Measurements from ENCODE around the gene PLD3. TPM values are rescaled to one million over a fixed set of nuclear protein-coding genes. Genes with fewer than 3 reads are reported as not detected.

PLD3 gene
- total and polyA plus RNA-seq, 2 experiments from 2014 or later, result 181 to 490 TPM

DNA sequence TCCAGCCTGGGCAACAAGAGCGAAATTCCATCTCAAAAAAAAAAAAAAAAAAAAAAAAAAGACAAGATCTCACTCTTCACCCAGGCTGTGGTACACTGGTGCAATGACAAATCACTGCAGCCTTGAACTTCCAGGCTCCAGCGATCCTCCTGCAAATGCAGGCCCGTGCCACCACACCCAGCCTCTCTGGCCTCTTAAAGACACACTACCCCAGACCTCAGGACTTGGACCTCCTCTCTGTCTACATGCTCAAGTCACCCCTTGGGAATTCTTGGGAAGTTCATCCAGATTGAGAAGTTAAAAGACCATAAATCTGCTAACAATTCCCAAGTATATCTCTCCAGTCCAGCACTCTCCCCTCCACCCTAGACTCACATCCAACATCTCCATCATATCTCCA, 52.1 kb downstream of the PLD3 start (continued):
- TF ChIP-seq, protein P1, sequence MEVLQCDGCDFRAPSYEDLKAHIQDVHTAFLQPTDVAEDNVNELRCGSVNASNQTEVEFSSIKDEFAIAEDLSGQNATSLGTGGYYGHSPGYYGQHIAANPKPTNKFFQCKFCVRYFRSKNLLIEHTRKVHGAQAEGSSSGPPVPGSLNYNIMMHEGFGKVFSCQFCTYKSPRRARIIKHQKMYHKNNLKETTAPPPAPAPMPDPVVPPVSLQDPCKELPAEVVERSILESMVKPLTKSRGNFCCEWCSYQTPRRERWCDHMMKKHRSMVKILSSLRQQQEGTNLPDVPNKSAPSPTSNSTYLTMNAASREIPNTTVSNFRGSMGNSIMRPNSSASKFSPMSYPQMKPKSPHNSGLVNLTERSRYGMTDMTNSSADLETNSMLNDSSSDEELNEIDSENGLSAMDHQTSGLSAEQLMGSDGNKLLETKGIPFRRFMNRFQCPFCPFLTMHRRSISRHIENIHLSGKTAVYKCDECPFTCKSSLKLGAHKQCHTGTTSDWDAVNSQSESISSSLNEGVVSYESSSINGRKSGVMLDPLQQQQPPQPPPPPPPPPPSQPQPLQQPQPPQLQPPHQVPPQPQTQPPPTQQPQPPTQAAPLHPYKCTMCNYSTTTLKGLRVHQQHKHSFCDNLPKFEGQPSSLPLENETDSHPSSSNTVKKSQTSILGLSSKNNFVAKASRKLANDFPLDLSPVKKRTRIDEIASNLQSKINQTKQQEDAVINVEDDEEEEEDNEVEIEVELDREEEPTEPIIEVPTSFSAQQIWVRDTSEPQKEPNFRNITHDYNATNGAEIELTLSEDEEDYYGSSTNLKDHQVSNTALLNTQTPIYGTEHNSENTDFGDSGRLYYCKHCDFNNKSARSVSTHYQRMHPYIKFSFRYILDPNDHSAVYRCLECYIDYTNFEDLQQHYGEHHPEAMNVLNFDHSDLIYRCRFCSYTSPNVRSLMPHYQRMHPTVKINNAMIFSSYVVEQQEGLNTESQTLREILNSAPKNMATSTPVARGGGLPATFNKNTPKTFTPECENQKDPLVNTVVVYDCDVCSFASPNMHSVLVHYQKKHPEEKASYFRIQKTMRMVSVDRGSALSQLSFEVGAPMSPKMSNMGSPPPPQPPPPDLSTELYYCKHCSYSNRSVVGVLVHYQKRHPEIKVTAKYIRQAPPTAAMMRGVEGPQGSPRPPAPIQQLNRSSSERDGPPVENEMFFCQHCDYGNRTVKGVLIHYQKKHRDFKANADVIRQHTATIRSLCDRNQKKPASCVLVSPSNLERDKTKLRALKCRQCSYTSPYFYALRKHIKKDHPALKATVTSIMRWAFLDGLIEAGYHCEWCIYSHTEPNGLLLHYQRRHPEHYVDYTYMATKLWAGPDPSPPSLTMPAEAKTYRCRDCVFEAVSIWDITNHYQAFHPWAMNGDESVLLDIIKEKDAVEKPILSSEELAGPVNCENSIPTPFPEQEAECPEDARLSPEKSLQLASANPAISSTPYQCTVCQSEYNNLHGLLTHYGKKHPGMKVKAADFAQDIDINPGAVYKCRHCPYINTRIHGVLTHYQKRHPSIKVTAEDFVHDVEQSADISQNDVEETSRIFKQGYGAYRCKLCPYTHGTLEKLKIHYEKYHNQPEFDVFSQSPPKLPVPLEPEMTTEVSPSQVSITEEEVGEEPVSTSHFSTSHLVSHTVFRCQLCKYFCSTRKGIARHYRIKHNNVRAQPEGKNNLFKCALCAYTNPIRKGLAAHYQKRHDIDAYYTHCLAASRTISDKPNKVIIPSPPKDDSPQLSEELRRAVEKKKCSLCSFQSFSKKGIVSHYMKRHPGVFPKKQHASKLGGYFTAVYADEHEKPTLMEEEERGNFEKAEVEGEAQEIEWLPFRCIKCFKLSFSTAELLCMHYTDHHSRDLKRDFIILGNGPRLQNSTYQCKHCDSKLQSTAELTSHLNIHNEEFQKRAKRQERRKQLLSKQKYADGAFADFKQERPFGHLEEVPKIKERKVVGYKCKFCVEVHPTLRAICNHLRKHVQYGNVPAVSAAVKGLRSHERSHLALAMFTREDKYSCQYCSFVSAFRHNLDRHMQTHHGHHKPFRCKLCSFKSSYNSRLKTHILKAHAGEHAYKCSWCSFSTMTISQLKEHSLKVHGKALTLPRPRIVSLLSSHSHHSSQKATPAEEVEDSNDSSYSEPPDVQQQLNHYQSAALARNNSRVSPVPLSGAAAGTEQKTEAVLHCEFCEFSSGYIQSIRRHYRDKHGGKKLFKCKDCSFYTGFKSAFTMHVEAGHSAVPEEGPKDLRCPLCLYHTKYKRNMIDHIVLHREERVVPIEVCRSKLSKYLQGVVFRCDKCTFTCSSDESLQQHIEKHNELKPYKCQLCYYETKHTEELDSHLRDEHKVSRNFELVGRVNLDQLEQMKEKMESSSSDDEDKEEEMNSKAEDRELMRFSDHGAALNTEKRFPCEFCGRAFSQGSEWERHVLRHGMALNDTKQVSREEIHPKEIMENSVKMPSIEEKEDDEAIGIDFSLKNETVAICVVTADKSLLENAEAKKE (CRISPR knock-in tag; IDR thresholded peaks at IDR 0.05), result no peak
- TF ChIP-seq JUNB (IDR thresholded peaks at IDR 0.05; ENCODE audit: unreplicated experiment), result no peak
- TF ChIP-seq, protein P2, sequence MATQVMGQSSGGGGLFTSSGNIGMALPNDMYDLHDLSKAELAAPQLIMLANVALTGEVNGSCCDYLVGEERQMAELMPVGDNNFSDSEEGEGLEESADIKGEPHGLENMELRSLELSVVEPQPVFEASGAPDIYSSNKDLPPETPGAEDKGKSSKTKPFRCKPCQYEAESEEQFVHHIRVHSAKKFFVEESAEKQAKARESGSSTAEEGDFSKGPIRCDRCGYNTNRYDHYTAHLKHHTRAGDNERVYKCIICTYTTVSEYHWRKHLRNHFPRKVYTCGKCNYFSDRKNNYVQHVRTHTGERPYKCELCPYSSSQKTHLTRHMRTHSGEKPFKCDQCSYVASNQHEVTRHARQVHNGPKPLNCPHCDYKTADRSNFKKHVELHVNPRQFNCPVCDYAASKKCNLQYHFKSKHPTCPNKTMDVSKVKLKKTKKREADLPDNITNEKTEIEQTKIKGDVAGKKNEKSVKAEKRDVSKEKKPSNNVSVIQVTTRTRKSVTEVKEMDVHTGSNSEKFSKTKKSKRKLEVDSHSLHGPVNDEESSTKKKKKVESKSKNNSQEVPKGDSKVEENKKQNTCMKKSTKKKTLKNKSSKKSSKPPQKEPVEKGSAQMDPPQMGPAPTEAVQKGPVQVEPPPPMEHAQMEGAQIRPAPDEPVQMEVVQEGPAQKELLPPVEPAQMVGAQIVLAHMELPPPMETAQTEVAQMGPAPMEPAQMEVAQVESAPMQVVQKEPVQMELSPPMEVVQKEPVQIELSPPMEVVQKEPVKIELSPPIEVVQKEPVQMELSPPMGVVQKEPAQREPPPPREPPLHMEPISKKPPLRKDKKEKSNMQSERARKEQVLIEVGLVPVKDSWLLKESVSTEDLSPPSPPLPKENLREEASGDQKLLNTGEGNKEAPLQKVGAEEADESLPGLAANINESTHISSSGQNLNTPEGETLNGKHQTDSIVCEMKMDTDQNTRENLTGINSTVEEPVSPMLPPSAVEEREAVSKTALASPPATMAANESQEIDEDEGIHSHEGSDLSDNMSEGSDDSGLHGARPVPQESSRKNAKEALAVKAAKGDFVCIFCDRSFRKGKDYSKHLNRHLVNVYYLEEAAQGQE (IDR thresholded peaks at IDR 0.05; ENCODE audit: unreplicated experiment), result no peak

DNA sequence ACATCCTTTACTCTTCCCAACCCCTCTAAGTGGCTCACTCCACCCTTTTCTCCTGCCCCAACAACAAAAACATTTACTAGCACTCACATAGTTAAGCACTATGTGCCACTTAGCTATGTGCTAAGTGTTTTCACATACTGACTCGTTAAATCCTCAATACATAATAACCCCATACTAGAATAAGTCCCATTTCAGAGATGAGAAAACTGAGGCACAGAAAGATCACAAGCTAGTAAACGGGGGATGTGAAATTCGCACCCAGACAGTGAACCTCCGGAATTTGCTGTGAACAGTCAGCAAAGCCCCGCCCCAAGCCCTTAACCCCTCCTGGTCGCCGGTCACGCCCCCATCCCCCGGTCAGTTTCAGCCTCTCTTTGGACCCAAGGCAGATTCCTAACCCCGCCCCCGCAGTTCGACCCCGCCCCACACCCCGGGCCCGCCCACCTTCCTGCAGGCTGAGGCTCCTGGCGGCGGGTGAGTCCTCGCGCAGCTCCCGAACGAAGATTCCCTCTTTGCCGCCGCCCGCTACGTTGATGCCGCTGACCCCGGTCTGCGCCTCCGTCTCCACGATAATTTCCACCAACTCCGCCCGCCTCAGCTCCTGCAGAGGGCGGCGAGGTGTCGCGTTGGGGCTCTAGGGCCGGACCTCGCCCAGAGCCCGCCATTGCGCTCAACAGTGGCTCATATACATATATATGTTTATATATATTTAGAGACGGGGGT, 54.9 kb downstream of the PLD3 start:
- Histone ChIP-seq H4K20me1 (replicated peaks; ENCODE audit: insufficient read depth) (no peaks in the 10 kb centered on the region), H2AFZ (peak overlapping the region; percentile 94), H3F3A (replicated peaks; ENCODE audit: low read depth) (peaks cover 8% of the 10 kb centered on the region), H3K27ac (ENCODE audit: low read depth) (no peak overlapping the region), H3K79me2 (replicated peaks; ENCODE audit: insufficient read depth) (no peaks in the 10 kb centered on the region), H3K4me3 (peak overlapping the region; percentile 79), H3K4me1 (ENCODE audit: insufficient read depth) (peaks cover 6% of the 10 kb centered on the region; the same call in 1 of the 2 replicates), H3K4me2 (peak overlapping the region; percentile 93), H3K27me3 (ENCODE audit: insufficient read depth) (peaks cover 8% of the 10 kb centered on the region), H3K36me3 (ENCODE audit: insufficient read depth) (no peaks in the 10 kb centered on the region), H3K9me2 (ENCODE audit: insufficient read depth) (no peaks in the 10 kb centered on the region)
- ATAC-seq (peak; percentile 75), DNase-seq (ENCODE audit: low spot score) (peak; percentile 99)
- H3K27me3 Mint-ChIP-seq (ENCODE audit: insufficient read depth, low read depth, poor library complexity), result peaks cover 16% of the 10 kb centered on the region
- peaks cover 23% of the 10 kb centered on the region for H3K4me1 Mint-ChIP-seq
- H3K4me3 Mint-ChIP-seq, result peak overlapping the region; percentile 80
- H3K27ac Mint-ChIP-seq, result no peak overlapping the region
- peaks cover 2% of the 10 kb centered on the region; the same call in 1 of the 3 replicates for H3K36me3 Mint-ChIP-seq (ENCODE audit: low read depth)
- TF ChIP-seq CREB1 (CRISPR knock-in tag; IDR thresholded peaks at IDR 0.05; ENCODE audit: low read depth), result peak; percentile 34; the same call in 1 of the 2 replicates
- TF ChIP-seq, protein P3, sequence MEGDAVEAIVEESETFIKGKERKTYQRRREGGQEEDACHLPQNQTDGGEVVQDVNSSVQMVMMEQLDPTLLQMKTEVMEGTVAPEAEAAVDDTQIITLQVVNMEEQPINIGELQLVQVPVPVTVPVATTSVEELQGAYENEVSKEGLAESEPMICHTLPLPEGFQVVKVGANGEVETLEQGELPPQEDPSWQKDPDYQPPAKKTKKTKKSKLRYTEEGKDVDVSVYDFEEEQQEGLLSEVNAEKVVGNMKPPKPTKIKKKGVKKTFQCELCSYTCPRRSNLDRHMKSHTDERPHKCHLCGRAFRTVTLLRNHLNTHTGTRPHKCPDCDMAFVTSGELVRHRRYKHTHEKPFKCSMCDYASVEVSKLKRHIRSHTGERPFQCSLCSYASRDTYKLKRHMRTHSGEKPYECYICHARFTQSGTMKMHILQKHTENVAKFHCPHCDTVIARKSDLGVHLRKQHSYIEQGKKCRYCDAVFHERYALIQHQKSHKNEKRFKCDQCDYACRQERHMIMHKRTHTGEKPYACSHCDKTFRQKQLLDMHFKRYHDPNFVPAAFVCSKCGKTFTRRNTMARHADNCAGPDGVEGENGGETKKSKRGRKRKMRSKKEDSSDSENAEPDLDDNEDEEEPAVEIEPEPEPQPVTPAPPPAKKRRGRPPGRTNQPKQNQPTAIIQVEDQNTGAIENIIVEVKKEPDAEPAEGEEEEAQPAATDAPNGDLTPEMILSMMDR (conservative IDR thresholded peaks at IDR 0.05; ENCODE audit: low read depth in 2 of 2), result no peak
- peak; percentile 39; the same call in 1 of the 2 replicates for TF ChIP-seq POLR2AphosphoS5 (IDR thresholded peaks at IDR 0.05; ENCODE audit: low read depth)
- no peaks in the 10 kb centered on the region; the same call in 1 of the 3 replicates for H3K9me3 Mint-ChIP-seq
